Right lobe of liver (tissue), 4 donors: ENCODE data around the gene HSD17B13.

ENCODE experiments used
- POLR2A ChIP-seq: fragments of 450-650 bp; IDR thresholded peaks from one replicate; pipeline ENCODE4 v1.6.1; 2017; ENCODE audit warnings: antibody characterized with exemption, mild to moderate bottlenecking
- TF ChIP-seq, protein P1 (sequence below), 4 donors: fragments of 200-600 bp in 3 of 4; fragments of 450-650 bp in 1 of 4; IDR thresholded peaks; one replicate each; pipeline versions ENCODE4 v1.5.1 to v1.8.0; 2016 to 2022; ENCODE audit warnings: antibody characterized with exemption in 4 of 4, mild to moderate bottlenecking in 2 of 4
- donor health status: DM: no; HTN: no; CAD: no.
- donor health status: DM: no; HTN: no; CAD: no.
- donor health status: DM: no; HTN: yes; CAD: no.

DNA sequence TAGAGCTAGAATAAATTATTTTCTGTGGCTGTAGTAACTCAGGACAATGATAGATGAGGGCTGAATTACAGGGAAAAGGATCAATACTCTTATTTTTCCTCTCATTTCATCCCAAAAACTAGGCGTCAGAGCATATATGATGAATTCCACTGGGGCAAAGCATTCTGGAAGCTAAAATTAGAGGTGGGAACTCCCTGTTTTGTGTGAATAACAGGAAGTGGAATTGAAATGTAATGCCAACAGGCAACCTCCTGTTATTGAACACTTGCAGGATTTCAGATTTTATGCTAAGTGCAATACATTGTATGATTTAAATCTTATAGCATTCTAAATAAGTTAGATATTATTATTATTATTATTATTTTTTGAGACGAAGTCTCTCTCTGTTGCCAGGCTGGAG lies 47.4 kb upstream of the HSD17B13 start:
- TF ChIP-seq, protein P1, sequence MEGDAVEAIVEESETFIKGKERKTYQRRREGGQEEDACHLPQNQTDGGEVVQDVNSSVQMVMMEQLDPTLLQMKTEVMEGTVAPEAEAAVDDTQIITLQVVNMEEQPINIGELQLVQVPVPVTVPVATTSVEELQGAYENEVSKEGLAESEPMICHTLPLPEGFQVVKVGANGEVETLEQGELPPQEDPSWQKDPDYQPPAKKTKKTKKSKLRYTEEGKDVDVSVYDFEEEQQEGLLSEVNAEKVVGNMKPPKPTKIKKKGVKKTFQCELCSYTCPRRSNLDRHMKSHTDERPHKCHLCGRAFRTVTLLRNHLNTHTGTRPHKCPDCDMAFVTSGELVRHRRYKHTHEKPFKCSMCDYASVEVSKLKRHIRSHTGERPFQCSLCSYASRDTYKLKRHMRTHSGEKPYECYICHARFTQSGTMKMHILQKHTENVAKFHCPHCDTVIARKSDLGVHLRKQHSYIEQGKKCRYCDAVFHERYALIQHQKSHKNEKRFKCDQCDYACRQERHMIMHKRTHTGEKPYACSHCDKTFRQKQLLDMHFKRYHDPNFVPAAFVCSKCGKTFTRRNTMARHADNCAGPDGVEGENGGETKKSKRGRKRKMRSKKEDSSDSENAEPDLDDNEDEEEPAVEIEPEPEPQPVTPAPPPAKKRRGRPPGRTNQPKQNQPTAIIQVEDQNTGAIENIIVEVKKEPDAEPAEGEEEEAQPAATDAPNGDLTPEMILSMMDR (IDR thresholded peaks at IDR 0.05), result no peak
- no peak for TF ChIP-seq POLR2A
